Coronary artery (tissue), 2 donors: ENCODE results near the gene MAMLD1.

Experiments used
- DNase-seq: peaks from one replicate; pipeline ENCODE4 v3.0.0-alpha.2; 2017; ENCODE audit warnings: low spot score
- H3K27ac ChIP-seq, 2 donors: fragments of 200-600 bp; sonication (generic); one replicate each; pipeline ENCODE4 v1.5.1; 2016 to 2019
- H3K4me3 ChIP-seq: fragments of 200-600 bp; sonication (generic); 2 replicates; pipeline ENCODE4 v1.5.1; 2016; ENCODE audit warnings: mild to moderate bottlenecking, moderate library complexity
- TF ChIP-seq, protein P1 (sequence below): fragments of 200-600 bp; sonication (generic); IDR thresholded peaks from one replicate; pipeline ENCODE4 v1.5.1; 2019; ENCODE audit warnings: antibody characterized with exemption

Gene MAMLD1

DNA sequence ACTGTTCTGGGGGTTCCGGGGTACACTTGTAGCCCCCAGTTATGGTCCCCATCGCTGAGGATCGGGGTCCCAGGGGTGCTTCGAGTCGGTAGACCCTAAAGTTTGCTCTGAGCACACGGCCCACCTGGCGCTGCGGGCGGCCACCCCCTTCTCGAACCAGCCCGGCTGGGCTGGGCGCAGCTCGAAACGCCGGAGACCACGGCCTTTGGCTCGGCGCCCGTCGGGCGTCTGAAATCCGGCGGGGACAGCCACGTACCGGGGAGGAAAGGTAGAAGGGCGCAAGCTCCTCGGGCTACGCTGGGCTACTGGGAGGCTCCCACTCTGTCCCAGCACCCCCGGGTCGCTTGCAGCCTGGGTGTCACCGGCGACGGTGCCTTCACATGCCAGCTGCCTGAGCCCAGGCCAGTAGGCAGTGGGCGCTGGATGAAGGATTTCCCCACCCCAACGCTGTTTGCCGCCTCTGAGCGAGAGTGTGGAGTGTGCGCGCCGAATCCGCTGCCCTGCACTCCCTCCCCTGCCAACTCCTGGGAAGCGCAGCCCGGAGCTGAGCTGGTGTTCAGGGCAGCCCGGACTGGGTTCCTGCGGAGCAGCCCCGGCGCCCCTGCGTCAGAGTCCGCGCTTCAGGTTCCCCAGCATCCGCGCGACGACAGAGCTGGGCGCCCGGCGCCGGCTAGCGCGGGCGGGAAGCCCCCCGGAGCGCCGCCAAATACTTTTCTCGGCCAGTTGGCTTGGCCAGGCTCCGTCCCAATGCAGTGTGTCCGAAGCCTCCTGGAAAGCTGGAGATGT, 637 bp downstream of the MAMLD1 start:
- peak; percentile 75 for DNase-seq
- Histone ChIP-seq H3K4me3 (peak overlapping the region; percentile 78), H3K27ac (peak overlapping the region; percentile 80 to 95)
- TF ChIP-seq, protein P1, sequence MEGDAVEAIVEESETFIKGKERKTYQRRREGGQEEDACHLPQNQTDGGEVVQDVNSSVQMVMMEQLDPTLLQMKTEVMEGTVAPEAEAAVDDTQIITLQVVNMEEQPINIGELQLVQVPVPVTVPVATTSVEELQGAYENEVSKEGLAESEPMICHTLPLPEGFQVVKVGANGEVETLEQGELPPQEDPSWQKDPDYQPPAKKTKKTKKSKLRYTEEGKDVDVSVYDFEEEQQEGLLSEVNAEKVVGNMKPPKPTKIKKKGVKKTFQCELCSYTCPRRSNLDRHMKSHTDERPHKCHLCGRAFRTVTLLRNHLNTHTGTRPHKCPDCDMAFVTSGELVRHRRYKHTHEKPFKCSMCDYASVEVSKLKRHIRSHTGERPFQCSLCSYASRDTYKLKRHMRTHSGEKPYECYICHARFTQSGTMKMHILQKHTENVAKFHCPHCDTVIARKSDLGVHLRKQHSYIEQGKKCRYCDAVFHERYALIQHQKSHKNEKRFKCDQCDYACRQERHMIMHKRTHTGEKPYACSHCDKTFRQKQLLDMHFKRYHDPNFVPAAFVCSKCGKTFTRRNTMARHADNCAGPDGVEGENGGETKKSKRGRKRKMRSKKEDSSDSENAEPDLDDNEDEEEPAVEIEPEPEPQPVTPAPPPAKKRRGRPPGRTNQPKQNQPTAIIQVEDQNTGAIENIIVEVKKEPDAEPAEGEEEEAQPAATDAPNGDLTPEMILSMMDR: no peak

DNA sequence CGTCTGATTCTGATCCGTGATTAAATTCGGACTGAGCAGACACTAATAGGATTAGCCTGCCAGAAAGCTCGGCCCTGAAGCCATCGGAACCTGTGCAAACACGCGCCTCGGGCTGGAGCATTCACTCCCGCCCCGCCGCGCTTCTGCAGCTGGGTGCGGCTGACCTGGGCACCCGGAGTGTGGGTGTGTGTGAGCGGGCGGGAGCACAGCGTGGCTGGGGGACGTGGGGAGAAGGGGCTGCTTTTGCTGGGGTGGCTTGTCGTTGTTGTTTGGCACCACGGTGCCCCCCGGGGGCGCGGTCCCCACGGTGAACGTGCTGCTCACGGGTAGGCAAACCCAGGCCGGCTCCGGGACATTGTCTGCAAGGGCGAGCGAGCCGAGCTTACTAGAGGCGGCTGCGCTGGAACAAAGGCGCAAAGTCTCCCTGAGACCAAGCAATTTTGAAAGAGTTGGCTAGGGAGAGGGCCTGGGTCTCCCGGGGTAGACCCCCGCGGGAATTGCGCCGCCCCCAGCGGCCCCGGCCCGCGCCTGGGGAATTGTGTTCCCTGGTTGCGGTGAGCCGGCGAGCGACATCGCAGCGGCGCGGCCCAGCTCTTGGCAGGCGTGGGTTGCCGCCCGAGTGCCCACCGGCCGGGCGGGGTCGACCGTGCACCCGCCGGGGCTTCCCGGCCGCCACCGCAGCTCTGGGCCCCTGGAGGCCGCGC, 1.4 kb downstream of the MAMLD1 start:
- H3K27ac ChIP-seq: peak overlapping the region; percentile 80 to 95
- DNase-seq: peak; percentile 78
- TF ChIP-seq, protein P1: no peak
- H3K4me3 ChIP-seq: peak overlapping the region; percentile 78

DNA sequence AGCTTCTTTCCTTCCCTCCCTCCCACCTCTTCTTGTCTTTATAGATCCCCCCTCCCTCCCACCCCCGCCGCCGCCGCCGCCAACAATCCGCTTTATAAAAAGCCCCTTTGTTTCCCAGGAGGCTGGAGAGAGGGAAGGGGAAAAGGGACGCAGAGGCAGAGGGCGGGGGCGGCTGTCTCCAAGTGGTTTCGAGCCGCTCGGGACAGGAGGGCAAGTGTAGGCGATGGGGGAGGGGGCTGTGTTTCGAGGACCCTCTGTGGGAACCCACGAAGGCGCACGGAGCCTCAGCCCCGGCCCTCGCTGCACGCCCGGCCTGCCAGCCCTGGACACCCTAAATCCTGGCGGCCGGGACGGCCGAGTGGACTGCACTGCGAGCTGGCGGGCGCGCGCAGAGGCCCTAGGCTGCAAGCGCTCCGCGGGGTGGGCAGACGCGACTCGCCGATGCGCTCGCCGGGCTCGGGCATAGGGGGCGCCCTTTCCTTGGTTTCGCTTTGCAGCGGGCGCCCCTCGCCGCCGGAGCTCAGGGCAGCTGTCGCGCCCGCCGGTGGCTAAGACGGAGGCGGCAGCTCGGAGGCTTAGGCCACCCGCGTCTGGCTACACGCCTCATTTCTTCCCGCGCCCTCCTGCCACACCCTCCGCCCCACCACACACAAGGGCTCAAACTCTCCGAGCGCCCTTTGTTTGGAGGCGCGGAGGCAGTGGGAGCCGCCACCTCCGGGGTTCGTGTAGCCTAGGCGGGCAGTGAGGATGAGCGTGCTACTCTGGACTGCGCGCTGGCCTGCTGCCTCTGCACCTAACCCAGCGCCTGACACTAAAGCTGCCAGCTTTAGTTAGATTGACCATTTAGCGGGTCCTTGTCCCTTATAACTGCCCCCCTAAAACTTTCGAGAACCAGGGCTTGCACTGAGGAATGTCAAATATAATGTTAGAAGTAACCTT, 2.2 kb downstream of the MAMLD1 start:
- H3K4me3 ChIP-seq: peak overlapping the region; percentile 78
- TF ChIP-seq, protein P1: peak; percentile 46
- peak overlapping the region; percentile 80 to 95 for H3K27ac ChIP-seq
- DNase-seq: peak; percentile 83

DNA sequence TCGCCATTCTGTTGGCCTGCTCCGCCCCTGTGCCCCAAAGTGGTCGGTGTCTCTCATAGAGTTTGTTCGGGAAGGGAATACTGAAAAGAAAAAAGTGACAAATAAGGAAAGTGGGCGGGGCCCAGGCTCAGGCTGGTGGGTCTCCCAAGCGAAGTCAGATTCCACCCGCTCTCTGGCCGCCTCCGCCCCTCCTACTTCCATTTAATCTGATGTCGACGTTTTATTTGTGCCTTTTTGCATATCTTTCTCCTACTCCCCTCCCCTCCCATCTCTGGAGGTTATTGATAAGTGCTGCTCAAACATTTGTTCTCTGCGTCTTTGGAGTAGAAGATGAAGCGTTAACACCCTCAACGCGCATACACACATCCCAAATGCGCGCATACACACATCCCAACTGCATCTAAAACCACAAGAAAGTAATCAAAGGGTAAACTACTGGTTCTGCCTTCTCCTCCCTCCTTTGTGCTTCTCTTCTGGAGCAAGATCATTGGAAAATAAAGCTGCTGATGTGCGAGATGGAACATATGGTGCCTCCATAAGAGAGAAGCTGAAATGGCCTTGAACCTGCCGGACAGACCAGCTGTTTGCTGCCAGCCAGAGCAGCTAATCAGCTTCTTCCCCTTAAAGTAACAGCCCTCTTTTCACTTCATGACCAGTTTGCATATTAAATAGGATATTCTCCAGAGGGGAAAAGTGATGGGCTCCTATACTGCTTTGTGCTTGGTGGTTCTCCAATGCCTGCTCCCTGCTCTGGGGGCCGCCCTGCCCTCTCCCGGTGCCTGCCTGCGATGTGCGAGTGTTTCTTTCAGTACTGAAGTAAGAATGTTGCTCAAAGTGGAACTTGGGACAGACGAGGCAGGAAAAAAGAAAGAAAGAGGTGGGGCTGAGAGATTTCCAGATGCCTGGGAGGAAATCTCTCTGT, 3.1 kb downstream of the MAMLD1 start:
- H3K27ac ChIP-seq: peak overlapping the region; percentile 80 to 95
- DNase-seq: peak; percentile 80
- TF ChIP-seq, protein P1: no peak
- H3K4me3 ChIP-seq: peak overlapping the region; percentile 78

DNA sequence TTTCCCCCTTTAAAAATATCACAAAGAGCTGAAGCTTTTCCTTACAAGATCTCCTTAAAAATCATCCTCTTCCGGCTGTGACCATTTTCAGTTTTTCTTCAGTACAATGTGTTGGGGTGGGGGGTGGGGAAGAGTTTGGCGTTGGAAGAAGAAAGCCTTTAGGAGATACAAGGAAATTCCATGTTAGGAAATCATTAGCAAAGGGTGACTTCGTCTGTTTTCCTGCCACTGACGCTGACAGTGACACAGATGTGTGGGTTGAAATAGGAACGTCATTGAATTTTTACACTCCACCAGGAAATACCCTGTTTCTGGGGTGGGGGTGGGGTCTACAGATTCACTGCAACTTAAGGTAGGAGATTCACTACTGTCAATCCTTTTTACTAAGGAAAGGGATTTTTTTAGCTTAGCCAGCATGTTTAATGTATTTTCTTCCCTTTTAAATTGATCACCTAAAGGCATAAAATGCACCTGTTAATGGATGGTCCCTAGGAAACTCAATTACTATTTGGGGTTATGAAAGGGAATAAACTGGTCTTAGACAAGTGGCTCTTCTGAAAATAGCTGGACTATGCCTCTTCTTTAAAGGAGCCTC, 3.9 kb downstream of the MAMLD1 start:
- H3K27ac ChIP-seq: peak overlapping the region; percentile 80 to 95
- peak; percentile 66 for DNase-seq
- peak overlapping the region; percentile 78 for H3K4me3 ChIP-seq
- TF ChIP-seq, protein P1: no peak
